ENCODE measurements around the gene MAST3.

DNA sequence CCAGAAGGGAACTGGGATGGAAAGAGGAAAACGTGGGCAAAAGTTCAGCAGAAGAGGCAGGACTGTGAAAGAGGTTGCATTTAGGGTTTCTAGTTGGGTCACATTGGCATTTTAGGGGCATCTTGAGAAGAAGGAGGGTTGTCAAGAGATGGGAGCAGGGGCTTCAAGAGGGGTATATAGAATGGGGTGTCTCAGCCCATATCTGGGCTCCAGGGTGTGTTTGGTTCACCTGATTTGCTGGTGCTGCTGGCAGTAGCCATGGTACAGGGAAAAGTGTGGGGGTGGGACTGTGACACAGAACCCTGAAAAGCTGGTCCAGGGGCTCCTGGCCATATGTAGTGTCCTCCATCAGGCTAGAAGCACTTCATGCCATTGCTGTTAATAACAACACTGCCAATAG lies 22.5 kb downstream of the MAST3 start:
- TF ChIP-seq POLR2A (IDR thresholded peaks at IDR 0.05) (no peak), POLR2AphosphoS5 (IDR thresholded peaks at IDR 0.05) (no peak)
